Type B pancreatic cell (in vitro differentiated cells): ENCODE data around the gene SLC22A3. TPM values are rescaled to one million over a fixed set of nuclear protein-coding genes. Genes with fewer than 3 reads are reported as not detected.
"Not testable (repeated sequence)": the region's sequence is repeated elsewhere in the genome, so short reads cannot be mapped to it uniquely, and the experiment has no call there.

Experiments used
- DNase-seq: peaks from one replicate; pipeline ENCODE4 v3.0.0; 2021; ENCODE audit warnings: mixed read lengths; ENCODE audit not compliant: unreplicated experiment; ENCODE audit errors: extremely low spot score
- H3K27ac Mint-ChIP-seq: 2 replicates; pipeline ENCODE4 v1.8.0; 2021; ENCODE audit warnings: mild to moderate bottlenecking, mixed read lengths
- H3K27me3 Mint-ChIP-seq: 2 replicates; pipeline ENCODE4 v1.8.0; 2021; ENCODE audit warnings: mixed read lengths
- H3K36me3 Mint-ChIP-seq: 2 replicates; pipeline ENCODE4 v1.8.0; 2021; ENCODE audit warnings: mixed read lengths
- H3K4me1 Mint-ChIP-seq: one replicate; pipeline ENCODE4 v1.8.0; 2021; ENCODE audit warnings: mixed read lengths; ENCODE audit not compliant: unreplicated experiment
- H3K4me3 Mint-ChIP-seq: 2 replicates; pipeline ENCODE4 v1.8.0; 2021; ENCODE audit warnings: mild to moderate bottlenecking, mixed read lengths
- H3K9me3 Mint-ChIP-seq: 2 replicates; pipeline ENCODE4 v1.8.0; 2021; ENCODE audit warnings: mixed read lengths
- long read RNA-seq: library from polyadenylated mRNA; unstranded; transcript quantifications from one replicate; pipeline ENCODE4 v2.0.0, GENCODE V29; 2020
- total RNA-seq: library from RNA; stranded (reverse); gene quantifications from 2 replicates; pipeline ENCODE4 v1.2.1, GENCODE V29; 2021; ENCODE audit warnings: low replicate concordance
- TF ChIP-seq, protein P1 (sequence below): fragments of 200-600 bp; sonication (generic); conservative IDR thresholded peaks from 2 replicates; pipeline ENCODE4 v1.5.0; 2021; ENCODE audit warnings: antibody characterized with exemption, mild to moderate bottlenecking

The SLC22A3 gene, protein sequence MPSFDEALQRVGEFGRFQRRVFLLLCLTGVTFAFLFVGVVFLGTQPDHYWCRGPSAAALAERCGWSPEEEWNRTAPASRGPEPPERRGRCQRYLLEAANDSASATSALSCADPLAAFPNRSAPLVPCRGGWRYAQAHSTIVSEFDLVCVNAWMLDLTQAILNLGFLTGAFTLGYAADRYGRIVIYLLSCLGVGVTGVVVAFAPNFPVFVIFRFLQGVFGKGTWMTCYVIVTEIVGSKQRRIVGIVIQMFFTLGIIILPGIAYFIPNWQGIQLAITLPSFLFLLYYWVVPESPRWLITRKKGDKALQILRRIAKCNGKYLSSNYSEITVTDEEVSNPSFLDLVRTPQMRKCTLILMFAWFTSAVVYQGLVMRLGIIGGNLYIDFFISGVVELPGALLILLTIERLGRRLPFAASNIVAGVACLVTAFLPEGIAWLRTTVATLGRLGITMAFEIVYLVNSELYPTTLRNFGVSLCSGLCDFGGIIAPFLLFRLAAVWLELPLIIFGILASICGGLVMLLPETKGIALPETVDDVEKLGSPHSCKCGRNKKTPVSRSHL
- total RNA-seq, result 0.52 and 0.87 TPM in 2 replicates
- long read RNA-seq, partial matches to known transcripts, result 0 of 1 reads
- long read RNA-seq, other reads (novel, unspliced or antisense), result 1 of 1 reads

DNA sequence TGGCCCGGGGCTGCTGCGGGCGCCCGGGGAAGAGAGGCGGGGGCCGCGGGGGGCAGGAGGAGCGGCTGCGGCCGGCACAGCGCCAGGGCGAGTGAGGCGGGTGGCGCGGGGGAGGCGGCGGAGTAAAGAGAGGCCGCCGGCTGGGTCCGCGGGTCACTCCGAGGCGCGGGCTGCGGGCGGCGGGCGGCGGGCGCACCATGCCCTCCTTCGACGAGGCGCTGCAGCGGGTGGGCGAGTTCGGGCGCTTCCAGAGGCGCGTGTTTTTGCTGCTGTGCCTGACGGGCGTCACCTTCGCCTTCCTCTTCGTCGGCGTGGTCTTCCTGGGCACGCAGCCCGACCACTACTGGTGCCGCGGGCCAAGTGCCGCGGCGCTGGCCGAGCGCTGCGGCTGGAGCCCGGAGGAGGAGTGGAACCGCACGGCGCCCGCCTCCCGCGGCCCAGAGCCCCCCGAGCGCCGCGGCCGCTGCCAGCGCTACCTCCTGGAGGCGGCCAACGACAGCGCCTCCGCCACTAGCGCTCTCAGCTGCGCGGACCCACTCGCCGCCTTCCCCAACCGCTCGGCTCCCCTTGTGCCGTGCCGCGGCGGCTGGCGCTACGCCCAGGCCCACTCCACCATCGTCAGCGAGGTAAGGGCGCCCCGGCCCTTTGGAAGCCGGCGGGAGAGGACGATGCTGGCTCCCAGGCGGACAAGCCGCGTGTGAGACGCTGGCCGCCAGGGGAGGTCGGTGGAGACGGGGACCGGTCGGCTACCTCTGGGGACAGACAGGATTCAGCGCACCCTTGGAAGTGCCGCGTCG is at the start of gene SLC22A3:
Gene SLC22A3 (plus strand): TSS at position 156 of the 797 bp plus-strand sequence. CDS start 42 bp downstream, at position 198.
- no peaks in the 10 kb centered on the region for H3K36me3 Mint-ChIP-seq
- TF ChIP-seq, protein P1, sequence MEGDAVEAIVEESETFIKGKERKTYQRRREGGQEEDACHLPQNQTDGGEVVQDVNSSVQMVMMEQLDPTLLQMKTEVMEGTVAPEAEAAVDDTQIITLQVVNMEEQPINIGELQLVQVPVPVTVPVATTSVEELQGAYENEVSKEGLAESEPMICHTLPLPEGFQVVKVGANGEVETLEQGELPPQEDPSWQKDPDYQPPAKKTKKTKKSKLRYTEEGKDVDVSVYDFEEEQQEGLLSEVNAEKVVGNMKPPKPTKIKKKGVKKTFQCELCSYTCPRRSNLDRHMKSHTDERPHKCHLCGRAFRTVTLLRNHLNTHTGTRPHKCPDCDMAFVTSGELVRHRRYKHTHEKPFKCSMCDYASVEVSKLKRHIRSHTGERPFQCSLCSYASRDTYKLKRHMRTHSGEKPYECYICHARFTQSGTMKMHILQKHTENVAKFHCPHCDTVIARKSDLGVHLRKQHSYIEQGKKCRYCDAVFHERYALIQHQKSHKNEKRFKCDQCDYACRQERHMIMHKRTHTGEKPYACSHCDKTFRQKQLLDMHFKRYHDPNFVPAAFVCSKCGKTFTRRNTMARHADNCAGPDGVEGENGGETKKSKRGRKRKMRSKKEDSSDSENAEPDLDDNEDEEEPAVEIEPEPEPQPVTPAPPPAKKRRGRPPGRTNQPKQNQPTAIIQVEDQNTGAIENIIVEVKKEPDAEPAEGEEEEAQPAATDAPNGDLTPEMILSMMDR, result peak; percentile 58
- peaks cover 4% of the 10 kb centered on the region for H3K4me1 Mint-ChIP-seq
- DNase-seq, result no peak
- H3K27me3 Mint-ChIP-seq, result peaks cover 82% of the 10 kb centered on the region
- peak within 1 kb of the TSS; percentile 81 for H3K4me3 Mint-ChIP-seq
- no peak within 1 kb of the TSS for H3K27ac Mint-ChIP-seq
- H3K9me3 Mint-ChIP-seq, result no peaks in the 10 kb centered on the region

DNA sequence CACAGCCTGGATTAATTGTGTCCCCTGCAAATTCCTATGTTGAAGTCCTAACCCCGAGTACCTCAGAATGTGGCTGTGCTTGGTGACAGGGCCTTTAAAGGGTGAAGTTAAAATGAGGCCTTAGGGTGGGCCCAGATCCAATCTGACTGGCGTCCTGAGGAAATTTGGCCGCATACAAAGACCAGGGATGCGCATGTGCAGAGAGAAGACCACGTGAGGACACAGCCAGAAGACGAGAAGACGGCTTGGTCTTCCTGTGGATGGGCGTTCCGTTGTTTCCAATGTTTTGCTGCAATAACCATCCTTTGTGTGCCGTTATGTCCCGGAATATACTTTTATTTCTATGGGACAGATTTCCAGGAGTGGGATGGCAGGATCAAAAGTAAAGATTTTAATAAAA is 48.6 kb upstream of the SLC22A3 start:
- peaks cover 4% of the 10 kb centered on the region for H3K9me3 Mint-ChIP-seq
- no peak for DNase-seq
- peaks cover 6% of the 10 kb centered on the region for H3K4me1 Mint-ChIP-seq
- no peak overlapping the region for H3K4me3 Mint-ChIP-seq
- peaks cover 7% of the 10 kb centered on the region for H3K27me3 Mint-ChIP-seq
- TF ChIP-seq, protein P1, result no peak
- H3K27ac Mint-ChIP-seq, result no peak overlapping the region
- H3K36me3 Mint-ChIP-seq, result peaks cover 5% of the 10 kb centered on the region

DNA sequence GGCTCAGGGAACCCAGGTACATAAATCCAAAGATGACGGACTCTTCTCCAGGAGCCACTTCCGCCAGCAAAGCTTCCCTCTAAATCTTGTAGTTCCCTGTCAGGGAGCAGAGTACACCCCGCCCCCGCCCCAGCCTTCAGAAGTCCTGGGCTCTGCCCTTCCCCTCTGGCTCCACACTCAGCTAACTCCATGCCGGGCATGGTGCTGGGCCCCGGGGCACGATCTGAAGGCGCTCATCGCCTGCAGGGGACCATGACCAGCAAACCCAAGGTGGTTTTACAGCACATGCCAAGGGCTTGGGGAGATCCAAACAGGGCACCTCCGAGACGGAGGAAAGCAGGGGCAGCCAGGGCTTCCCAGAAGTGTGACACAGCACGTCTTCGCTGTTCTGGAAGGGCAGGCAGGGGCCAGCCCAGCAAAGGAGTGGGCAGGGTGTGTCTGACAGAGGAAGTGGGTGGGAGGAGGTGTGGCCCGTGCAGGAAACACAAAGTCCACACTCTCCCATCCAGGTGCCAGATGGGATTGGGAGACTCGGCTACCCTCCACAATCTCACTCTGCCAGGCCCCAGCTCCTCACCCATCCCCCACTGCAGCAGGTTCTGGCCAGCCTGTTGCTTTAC is 48.0 kb upstream of the SLC22A3 start:
- DNase-seq, result no peak
- Mint-ChIP-seq H3K27ac (no peak overlapping the region), H3K4me3 (no peak overlapping the region), H3K9me3 (peaks cover 6% of the 10 kb centered on the region), H3K4me1 (peaks cover 6% of the 10 kb centered on the region), H3K36me3 (peaks cover 7% of the 10 kb centered on the region), H3K27me3 (peaks cover 7% of the 10 kb centered on the region)
- TF ChIP-seq, protein P1, result no peak

DNA sequence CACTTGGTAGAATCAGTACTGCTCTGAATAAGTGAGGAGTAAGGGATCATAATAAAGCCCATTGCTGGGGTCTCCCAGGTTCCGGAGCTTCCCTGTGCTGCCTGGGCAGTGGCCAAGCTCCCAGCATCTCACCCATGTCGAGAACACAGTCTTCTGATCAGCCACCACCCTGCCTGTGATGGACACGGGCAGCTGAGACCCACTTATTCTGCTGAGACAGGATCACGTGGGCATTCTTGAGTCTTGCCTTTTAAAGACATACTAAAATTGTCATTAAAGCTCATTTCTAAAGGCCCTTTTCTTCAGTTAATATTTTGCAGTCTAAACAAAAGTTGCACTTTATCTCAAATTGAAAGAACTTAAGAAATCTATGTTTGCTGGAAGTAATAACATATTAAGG is 46.8 kb upstream of the SLC22A3 start:
- peaks cover 7% of the 10 kb centered on the region for H3K27me3 Mint-ChIP-seq
- peaks cover 6% of the 10 kb centered on the region for H3K4me1 Mint-ChIP-seq
- peaks cover 7% of the 10 kb centered on the region for H3K36me3 Mint-ChIP-seq
- no peak for DNase-seq
- H3K4me3 Mint-ChIP-seq, result no peak overlapping the region
- peaks cover 6% of the 10 kb centered on the region for H3K9me3 Mint-ChIP-seq
- TF ChIP-seq, protein P1, result no peak
- no peak overlapping the region for H3K27ac Mint-ChIP-seq

DNA sequence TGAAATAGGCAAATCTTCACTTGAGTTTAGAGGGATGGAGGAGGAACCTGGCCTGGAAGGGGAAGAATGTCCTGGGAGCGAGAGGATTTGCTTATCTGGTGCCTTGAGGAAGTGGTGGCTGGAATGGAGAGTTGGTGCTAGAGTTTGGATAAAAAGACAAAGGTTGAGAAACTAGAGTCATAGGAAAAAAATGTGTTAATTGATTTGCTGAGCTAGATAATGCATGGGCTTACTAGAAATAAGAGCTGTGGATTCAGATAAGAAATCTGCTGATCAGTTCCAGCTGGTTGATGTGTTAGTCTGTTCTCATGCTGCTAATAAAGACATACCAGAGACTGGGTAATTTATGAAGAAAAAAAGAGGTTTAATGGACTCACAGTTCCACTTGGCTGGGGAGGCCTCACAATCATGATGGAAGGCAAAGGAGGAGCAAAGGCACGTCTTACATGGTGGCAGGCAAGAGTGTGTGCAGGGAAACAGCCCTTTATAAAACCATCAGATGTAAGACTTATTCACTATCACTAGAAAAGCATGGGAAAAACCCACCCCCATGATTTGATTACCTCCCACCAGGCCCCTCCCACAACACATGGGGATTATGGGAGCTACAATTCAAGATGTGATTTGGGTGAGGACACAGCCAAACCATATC is 45.6 kb upstream of the SLC22A3 start:
- not testable (repeated sequence) for H3K9me3 Mint-ChIP-seq, DNase-seq, H3K4me1 Mint-ChIP-seq, H3K27ac Mint-ChIP-seq, H3K4me3 Mint-ChIP-seq, H3K27me3 Mint-ChIP-seq, H3K36me3 Mint-ChIP-seq
